ENCODE data around the gene FRY. TPM values are rescaled to one million over a fixed set of nuclear protein-coding genes. Genes with fewer than 3 reads are reported as not detected.

Gene FRY
- total RNA-seq, 1 experiment from 2014 or later = 4.7 TPM

DNA sequence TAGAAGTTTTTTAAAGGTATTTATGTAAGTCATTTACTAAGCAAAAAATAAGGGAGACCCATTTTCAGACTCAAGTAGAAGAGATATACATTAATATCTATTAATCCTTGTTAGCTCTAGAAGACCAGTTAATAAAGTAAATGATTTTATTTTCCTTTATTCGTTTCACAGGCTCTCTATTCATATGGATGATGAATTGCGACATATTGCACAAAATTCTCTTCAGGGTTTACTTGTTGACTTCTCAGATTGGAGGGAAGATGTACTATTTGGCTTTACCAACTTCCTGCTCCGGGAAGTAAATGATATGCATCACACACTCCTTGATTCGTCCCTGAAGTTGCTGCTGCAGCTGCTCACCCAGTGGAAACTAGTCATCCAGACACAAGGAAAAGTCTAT lies 139.3 kb downstream of the FRY start:
- TF ChIP-seq, protein P1, sequence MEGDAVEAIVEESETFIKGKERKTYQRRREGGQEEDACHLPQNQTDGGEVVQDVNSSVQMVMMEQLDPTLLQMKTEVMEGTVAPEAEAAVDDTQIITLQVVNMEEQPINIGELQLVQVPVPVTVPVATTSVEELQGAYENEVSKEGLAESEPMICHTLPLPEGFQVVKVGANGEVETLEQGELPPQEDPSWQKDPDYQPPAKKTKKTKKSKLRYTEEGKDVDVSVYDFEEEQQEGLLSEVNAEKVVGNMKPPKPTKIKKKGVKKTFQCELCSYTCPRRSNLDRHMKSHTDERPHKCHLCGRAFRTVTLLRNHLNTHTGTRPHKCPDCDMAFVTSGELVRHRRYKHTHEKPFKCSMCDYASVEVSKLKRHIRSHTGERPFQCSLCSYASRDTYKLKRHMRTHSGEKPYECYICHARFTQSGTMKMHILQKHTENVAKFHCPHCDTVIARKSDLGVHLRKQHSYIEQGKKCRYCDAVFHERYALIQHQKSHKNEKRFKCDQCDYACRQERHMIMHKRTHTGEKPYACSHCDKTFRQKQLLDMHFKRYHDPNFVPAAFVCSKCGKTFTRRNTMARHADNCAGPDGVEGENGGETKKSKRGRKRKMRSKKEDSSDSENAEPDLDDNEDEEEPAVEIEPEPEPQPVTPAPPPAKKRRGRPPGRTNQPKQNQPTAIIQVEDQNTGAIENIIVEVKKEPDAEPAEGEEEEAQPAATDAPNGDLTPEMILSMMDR (conservative IDR thresholded peaks at IDR 0.05) = no peak
- no peak for TF ChIP-seq EZH2 (IDR thresholded peaks at IDR 0.05; ENCODE audit: low read depth)
- no TSS peak for BruUV-seq (replicated peaks)
- H3K4me1 ChIP-seq (replicated peaks; ENCODE audit: insufficient read depth) = no peaks in the 10 kb centered on the region
- H3K36me3 ChIP-seq (ENCODE audit: low read depth) = no peaks in the 10 kb centered on the region
- no peak overlapping the region for H3K4me3 ChIP-seq
- H3K27me3 ChIP-seq (ENCODE audit: insufficient read depth, low read depth) = no peaks in the 10 kb centered on the region
- H3K79me2 ChIP-seq (ENCODE audit: low read depth) = no peaks in the 10 kb centered on the region
- no peak overlapping the region for H3K4me2 ChIP-seq
- H3F3A ChIP-seq (ENCODE audit: insufficient read depth, low read depth) = no peaks in the 10 kb centered on the region
- POLR2A ChIA-PET (ENCODE audit: unreplicated experiment) = no interaction called here
- intact Hi-C loops (cut with micrococcal nuclease; ENCODE audit: unreplicated experiment) = no loop called here
- no peak for DNase-seq
- no peak overlapping the region for H3K27ac ChIP-seq
- no peak overlapping the region for H2AFZ ChIP-seq
- H3K9me2 ChIP-seq (ENCODE audit: insufficient read depth) = no peaks in the 10 kb centered on the region
- H3K9me3 ChIP-seq (ENCODE audit: insufficient read depth, low read depth) = no peaks in the 10 kb centered on the region
- CTCF ChIA-PET = no interaction called here
- no peaks in the 10 kb centered on the region for H4K20me1 ChIP-seq (ENCODE audit: insufficient read depth)

DNA sequence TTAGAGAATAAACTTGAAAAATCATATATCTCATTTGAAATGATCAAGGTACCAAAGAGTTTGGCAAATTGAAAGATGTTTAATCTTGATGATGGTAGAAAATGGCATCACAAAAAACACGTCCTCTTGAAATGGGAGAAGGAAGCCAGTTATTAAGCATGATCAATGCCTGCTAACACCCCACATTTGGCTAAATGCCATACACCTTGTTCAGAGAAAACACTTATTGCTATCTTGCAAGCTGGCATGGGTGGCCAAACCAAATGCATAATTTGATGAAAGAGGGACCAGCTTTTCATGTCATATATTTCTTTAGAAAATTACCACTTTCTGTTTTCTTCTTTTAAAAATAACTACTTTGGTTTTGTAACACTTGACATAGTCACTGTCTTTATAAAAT lies 142.3 kb downstream of the FRY start:
- Histone ChIP-seq H3K4me1 (replicated peaks; ENCODE audit: insufficient read depth) (no peaks in the 10 kb centered on the region), H3K4me3 (no peak overlapping the region), H3K27ac (no peak overlapping the region), H4K20me1 (ENCODE audit: insufficient read depth) (no peaks in the 10 kb centered on the region), H3K9me3 (ENCODE audit: insufficient read depth, low read depth) (no peaks in the 10 kb centered on the region), H3K36me3 (ENCODE audit: low read depth) (no peaks in the 10 kb centered on the region), H2AFZ (no peak overlapping the region), H3K79me2 (ENCODE audit: low read depth) (no peaks in the 10 kb centered on the region), H3K27me3 (ENCODE audit: insufficient read depth, low read depth) (no peaks in the 10 kb centered on the region), H3F3A (ENCODE audit: insufficient read depth, low read depth) (no peaks in the 10 kb centered on the region), H3K9me2 (ENCODE audit: insufficient read depth) (no peaks in the 10 kb centered on the region), H3K4me2 (no peak overlapping the region)
- intact Hi-C loops (cut with micrococcal nuclease; ENCODE audit: unreplicated experiment) = no loop called here
- BruUV-seq (replicated peaks) = no TSS peak
- ChIA-PET CTCF (no interaction called here), POLR2A (ENCODE audit: unreplicated experiment) (no interaction called here)
- DNase-seq = no peak
- TF ChIP-seq, protein P1 (conservative IDR thresholded peaks at IDR 0.05) = no peak
- no peak for TF ChIP-seq EZH2 (IDR thresholded peaks at IDR 0.05; ENCODE audit: low read depth)

DNA sequence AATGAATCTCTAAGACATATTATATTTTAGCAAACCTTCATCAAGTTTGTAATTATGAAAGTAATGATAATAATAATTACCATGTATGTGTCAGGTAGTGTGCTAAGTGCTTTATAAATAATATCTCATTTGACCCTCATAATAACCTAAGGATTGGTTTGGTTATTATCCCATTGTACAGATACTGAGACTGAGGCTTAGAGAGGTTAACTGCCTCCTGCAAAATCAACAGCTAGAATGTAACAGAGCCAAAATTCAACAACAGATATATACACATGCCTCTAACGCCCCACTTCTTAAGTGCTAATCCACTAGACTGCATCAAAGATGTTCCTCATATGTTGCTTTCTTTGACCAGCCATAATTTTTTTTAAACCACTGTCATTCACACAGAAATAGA lies 142.8 kb downstream of the FRY start:
- no peak for DNase-seq
- Histone ChIP-seq H3K4me1 (replicated peaks; ENCODE audit: insufficient read depth) (no peaks in the 10 kb centered on the region), H3K4me3 (no peak overlapping the region), H3K27me3 (ENCODE audit: insufficient read depth, low read depth) (no peaks in the 10 kb centered on the region), H3K36me3 (ENCODE audit: low read depth) (no peaks in the 10 kb centered on the region), H3K27ac (no peak overlapping the region), H3F3A (ENCODE audit: insufficient read depth, low read depth) (no peaks in the 10 kb centered on the region), H3K4me2 (no peak overlapping the region), H2AFZ (no peak overlapping the region), H3K9me2 (ENCODE audit: insufficient read depth) (no peaks in the 10 kb centered on the region), H4K20me1 (ENCODE audit: insufficient read depth) (no peaks in the 10 kb centered on the region), H3K9me3 (ENCODE audit: insufficient read depth, low read depth) (no peaks in the 10 kb centered on the region), H3K79me2 (ENCODE audit: low read depth) (no peaks in the 10 kb centered on the region)
- POLR2A ChIA-PET (ENCODE audit: unreplicated experiment) = no interaction called here
- CTCF ChIA-PET = no interaction called here
- BruUV-seq (replicated peaks) = no TSS peak
- intact Hi-C loops (cut with micrococcal nuclease; ENCODE audit: unreplicated experiment) = no loop called here
- TF ChIP-seq, protein P1 (conservative IDR thresholded peaks at IDR 0.05) = no peak
- no peak for TF ChIP-seq EZH2 (IDR thresholded peaks at IDR 0.05; ENCODE audit: low read depth)

Measured in PC-9 (cell line).